Measurements from ENCODE around the gene JAK1. TPM values are rescaled to one million over a fixed set of nuclear protein-coding genes. Genes with fewer than 3 reads are reported as not detected.

The JAK1 gene
- total and polyA plus RNA-seq, 9 of the 15 experiments (the other 6 are each of a cell fraction or from before 2014, with no cell fraction given): 9.7 to 44.1 (median 42.5) TPM

DNA sequence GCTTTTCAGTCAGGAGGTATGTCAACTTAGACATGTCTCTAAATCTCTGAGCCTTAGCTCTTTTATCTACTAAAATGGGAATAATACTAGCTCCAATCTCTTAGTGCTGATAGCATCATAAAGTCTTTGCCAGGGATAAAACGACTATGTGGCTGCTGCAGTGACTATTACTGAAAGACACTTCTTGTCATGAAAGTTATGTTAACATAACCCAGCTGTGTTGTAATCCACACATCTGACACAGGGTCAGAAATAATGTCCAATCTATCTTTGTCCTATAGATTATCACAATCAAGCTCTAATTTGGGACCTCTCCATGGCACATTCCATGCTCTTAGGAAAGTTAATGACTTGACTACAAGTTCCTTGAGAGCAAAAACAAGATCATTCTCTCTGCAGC lies 62.8 kb downstream of the JAK1 start:
- Histone ChIP-seq H3K9ac (ENCODE audit: insufficient read depth in 1 of 2, low read depth in 2 of 2, low read length in 2 of 2) (no peak overlapping the region), H3K27ac (ENCODE audit: extremely low read depth, low read depth, low read length) (no peak overlapping the region), H2AFZ (ENCODE audit: low read depth, low read length) (no peak overlapping the region), H3K9me3 (replicated peaks; ENCODE audit: control insufficient read depth, insufficient read depth, low read depth, low read length) (no peaks in the 10 kb centered on the region), H3K27me3 (ENCODE audit: control insufficient read depth in 2 of 2, insufficient read depth in 2 of 2, low read length in 2 of 2) (no peaks in the 10 kb centered on the region), H4K20me1 (replicated peaks; ENCODE audit: control insufficient read depth, insufficient read depth, low read length) (0 out of 2 replicates have a peak, but pooled peaks cover 9% of the 10 kb centered on the region), H3K79me2 (ENCODE audit: control insufficient read depth, insufficient read depth, low read length) (peaks cover 29% of the 10 kb centered on the region), H3K4me1 (replicated peaks in 1 of 2; ENCODE audit: control insufficient read depth in 2 of 2, insufficient read depth in 2 of 2, low read length in 2 of 2) (peaks cover 0 to 22% of the 10 kb centered on the region in 2 experiments; a peak in 2 of 5 replicates), H3K36me3 (ENCODE audit: control insufficient read depth, insufficient read depth, low read length) (no peaks in the 10 kb centered on the region), H3K4me2 (ENCODE audit: insufficient read depth, low read length) (no peak overlapping the region), H3K4me3 (no peak overlapping the region), H3K9me1 (ENCODE audit: control insufficient read depth, insufficient read depth, low read length) (no peaks in the 10 kb centered on the region)
- CTCF ChIA-PET (ENCODE audit: low intra/inter-chr PET ratio): no interaction called here
- WGBS (ENCODE audit: insufficient coverage, low coverage, missing lambda C conversion rate): 20% methylated on average over 1 of the region's 1 CpG
- intact Hi-C loops (cut with micrococcal nuclease) (no loop called here), in situ Hi-C loops (cut with MboI) (no loop called here)
- no peak for FAIRE-seq
- no peak for ATAC-seq
- BruUV-seq (replicated peaks): no TSS peak
- no peak for DNase-seq (ENCODE audit: extremely low read depth in 1 of 4, low spot score in 3 of 4)
- POLR2A ChIA-PET: interaction anchor here (2.2 kb wide), 1 partner anchor 10 kb away, joined by 12 read pairs; no protein-coding TSS in a partner anchor
- TF ChIP-seq ZNF79 (CRISPR knock-in tag; IDR thresholded peaks at IDR 0.05; ENCODE audit: low read depth) (no peak), SETDB1 (IDR thresholded peaks at IDR 0.05; ENCODE audit: low read length) (no peak), MBD1 (CRISPR knock-in tag; IDR thresholded peaks at IDR 0.05) (no peak), ERF (CRISPR knock-in tag; IDR thresholded peaks at IDR 0.05) (no peak), SMARCB1 (IDR thresholded peaks at IDR 0.05; ENCODE audit: insufficient read length, low read depth) (no peak), TSC22D4 (tag; IDR thresholded peaks at IDR 0.05) (no peak), ZNF398 (CRISPR knock-in tag; IDR thresholded peaks at IDR 0.05) (no peak), IRF1 (CRISPR knock-in tag; IDR thresholded peaks at IDR 0.05; ENCODE audit: borderline replicate concordance) (no peak), ZNF639 (CRISPR knock-in tag; conservative IDR thresholded peaks at IDR 0.05 in 1 of 2, IDR thresholded peaks at IDR 0.05 in 1 of 2) (no peak), TAF1 (IDR thresholded peaks at IDR 0.05; ENCODE audit: control insufficient read depth, extremely low read depth, insufficient read depth, low read length, severe bottlenecking) (no peak), LCOR (CRISPR knock-in tag; IDR thresholded peaks at IDR 0.05) (no peak), GATAD2A (IDR thresholded peaks at IDR 0.05) (no peak), ZNF224 (CRISPR knock-in tag; IDR thresholded peaks at IDR 0.05) (no peak), MAFF (IDR thresholded peaks at IDR 0.05; ENCODE audit: low read length) (no peak), POLR3G (IDR thresholded peaks at IDR 0.05; ENCODE audit: extremely low read depth, insufficient read length, insufficient replicate concordance) (no peak), JUN (IDR thresholded peaks at IDR 0.05; ENCODE audit: borderline replicate concordance, low read depth, low read length) (no peak), JUN (CRISPR knock-in tag; IDR thresholded peaks at IDR 0.05; ENCODE audit: borderline replicate concordance) (no peak), ESRRA (IDR thresholded peaks at IDR 0.05; ENCODE audit: borderline replicate concordance, low read depth) (no peak)

All from K562 (cell line).